Endothelial cell of umbilical vein (primary cell): Measurements from ENCODE around the gene KCNMA1. TPM values are rescaled to one million over a fixed set of nuclear protein-coding genes. Genes with fewer than 3 reads are reported as not detected.

Experiments
- BruUV-seq: library from RNA; stranded (reverse); fragments of 400-500 nt; replicated peaks from 2 replicates; lab custom pipeline; 2021; lab: Mats Ljungman, UMichigan
- CTCF ChIA-PET: fragments of 300-600, 350-600 bp; sonication (Branson Sonifier 250); formaldehyde crosslinking; loops from one replicate; lab custom pipeline; 2021; ENCODE audit warnings: antibody characterized with exemption, inconsistent platforms; lab: Charles Lee
- POLR2A ChIA-PET: fragments of 300-600, 350-600 bp; sonication (Branson Sonifier 250); formaldehyde crosslinking; loops from one replicate; lab custom pipeline; 2021; ENCODE audit warnings: antibody characterized with exemption, inconsistent platforms; lab: Charles Lee
- DNase-seq: peaks from one replicate; pipeline ENCODE4 v3.0.0-alpha.2; 2011; ENCODE audit warnings: low read depth, low spot score
- FAIRE-seq: peaks from 2 replicates; lab custom pipeline; 2011; peaks lifted over from hg19 to GRCh38; lab: Jason Lieb, UNC
- H2AFZ ChIP-seq: 2 replicates; pipeline ENCODE4 v1.6.0; 2012; ENCODE audit warnings: low read depth, low read length, control low read depth, inconsistent platforms
- H3K27ac ChIP-seq: 2 replicates; pipeline ENCODE4 v1.5.1; 2011; ENCODE audit warnings: low read depth, mild to moderate bottlenecking, control low read depth, low read length, moderate library complexity; ENCODE audit not compliant: insufficient read depth
- H3K27me3 ChIP-seq, 2 experiments: 2 replicates each; pipeline versions ENCODE4 v1.6.0 to v1.6.1; 2011; ENCODE audit warnings: low read length in 2 of 2, mixed read lengths in 1 of 2; ENCODE audit not compliant: control insufficient read depth in 2 of 2, insufficient read depth in 2 of 2
- H3K36me3 ChIP-seq, 2 experiments: 2 replicates in 1 of 2; 3 replicates in 1 of 2; pipeline ENCODE4 v1.5.1; 2011; ENCODE audit warnings: low read length in 2 of 2, mild to moderate bottlenecking in 1 of 2, moderate library complexity in 1 of 2; ENCODE audit not compliant: control insufficient read depth in 2 of 2, insufficient read depth in 2 of 2; ENCODE audit errors: extremely low read depth in 1 of 2
- H3K4me1 ChIP-seq: 3 replicates; pipeline ENCODE4 v1.5.1; 2011; ENCODE audit warnings: mild to moderate bottlenecking, low read length; ENCODE audit not compliant: control insufficient read depth, insufficient read depth; ENCODE audit errors: extremely low read depth
- H3K4me2 ChIP-seq: 2 replicates; pipeline ENCODE4 v1.6.1; 2011; ENCODE audit warnings: low read length, control low read depth, mixed read lengths; ENCODE audit not compliant: insufficient read depth
- H3K4me3 ChIP-seq, 3 experiments: fragments of 200-600 bp in 1 of 3; sonication (generic), shearing (Covaris generic) in 1 of 3; replicated peaks in 1 of 3; 2 replicates each; pipeline ENCODE4 v1.5.1; 2011 to 2016; ENCODE audit warnings: control low read depth in 3 of 3, low read length in 3 of 3, mild to moderate bottlenecking in 2 of 3, inconsistent platforms in 1 of 3, low read depth in 1 of 3, moderate library complexity in 1 of 3; ENCODE audit not compliant: insufficient read depth in 1 of 3
- H3K79me2 ChIP-seq: 2 replicates; pipeline ENCODE4 v1.6.0; 2012; ENCODE audit warnings: low read length, inconsistent platforms; ENCODE audit not compliant: control insufficient read depth, insufficient read depth
- H3K9ac ChIP-seq: replicated peaks from 2 replicates; pipeline ENCODE3; 2011; ENCODE audit warnings: low read length, control low read depth; ENCODE audit not compliant: insufficient read depth; ENCODE audit errors: extremely low read depth
- H3K9me1 ChIP-seq: replicated peaks from 3 replicates; pipeline ENCODE4 v1.6.0; 2011; ENCODE audit warnings: mild to moderate bottlenecking, low read length; ENCODE audit not compliant: control insufficient read depth, insufficient read depth; ENCODE audit errors: extremely low read depth
- H3K9me3 ChIP-seq: replicated peaks from 2 replicates; pipeline ENCODE4 v1.5.1; 2012; ENCODE audit warnings: low read length, inconsistent platforms; ENCODE audit not compliant: control insufficient read depth, insufficient read depth
- H4K20me1 ChIP-seq: replicated peaks from 2 replicates; pipeline ENCODE3; 2011; ENCODE audit warnings: mild to moderate bottlenecking, low read length; ENCODE audit not compliant: control insufficient read depth, insufficient read depth; ENCODE audit errors: extremely low read depth
- EZH2 ChIP-seq: IDR thresholded peaks from 2 replicates; pipeline ENCODE4 v1.6.1; 2012; ENCODE audit warnings: borderline replicate concordance, low read depth, mild to moderate bottlenecking, moderate library complexity, low read length, inconsistent platforms; ENCODE audit not compliant: severe bottlenecking
- GATA2 ChIP-seq: IDR thresholded peaks from 2 replicates; pipeline ENCODE4 v1.7.0; 2011; ENCODE audit warnings: low read depth, mild to moderate bottlenecking, moderate library complexity, mixed read lengths, low read length; ENCODE audit not compliant: insufficient read length, insufficient read depth
- JUN ChIP-seq: IDR thresholded peaks from 2 replicates; pipeline ENCODE4 v1.6.1; 2011; ENCODE audit warnings: borderline replicate concordance, low read depth; ENCODE audit not compliant: insufficient read length, insufficient read depth
- MYC ChIP-seq: IDR thresholded peaks from one replicate; pipeline ENCODE4 v1.6.1; 2011; ENCODE audit warnings: mild to moderate bottlenecking, low read depth, low read length
- POLR2A ChIP-seq: IDR thresholded peaks from 2 replicates; pipeline ENCODE4 v1.6.1; 2012; ENCODE audit warnings: low read depth, mild to moderate bottlenecking, control low read depth, low read length
- POLR2AphosphoS5 ChIP-seq: IDR thresholded peaks from 2 replicates; pipeline ENCODE4 v1.6.1; 2012; ENCODE audit warnings: low read depth, mild to moderate bottlenecking, control low read depth, low read length, moderate library complexity; ENCODE audit not compliant: insufficient read depth
- dilution Hi-C: fragments of 300-500 bp; cut with MboI; formaldehyde crosslinking; loops from one replicate; pipeline ENCODE4 v1.15.0; 2019; ENCODE audit warnings: low sequenced_read_pairs; ENCODE audit not compliant: extremely low pct_ligation_motif_present
- intact Hi-C: fragments of 100-400 bp; cut with micrococcal nuclease; formaldehyde crosslinking; loops from one replicate; pipeline ENCODE4 v1.10.0; 2022
- polyA plus RNA-seq, 4 experiments: library from polyadenylated mRNA; depleted of rRNA in 3 of 4; stranded (reverse) in 3 of 4; unstranded in 1 of 4; fragments of >200 nt; gene quantifications; 2 replicates each; pipeline versions ENCODE4 v1.2.1 to v1.2.3, GENCODE V29; 2011 to 2012; ENCODE audit warnings: missing spikeins in 1 of 4
- total RNA-seq: library from RNA; stranded (reverse); gene quantifications from 2 replicates; pipeline ENCODE4 v1.2.3, GENCODE V29; 2021
- TF ChIP-seq, protein P1 (sequence below), 2 donors: IDR thresholded peaks; 1 replicate in 1 of 2; 2 replicates in 1 of 2; pipeline ENCODE4 v1.5.1; 2011; ENCODE audit warnings: low read length in 2 of 2, mild to moderate bottlenecking in 2 of 2, moderate library complexity in 2 of 2, control low read depth in 1 of 2, inconsistent platforms in 1 of 2, low read depth in 1 of 2; ENCODE audit not compliant: insufficient read depth in 1 of 2; ENCODE audit errors: extremely low read depth in 1 of 2
- TF ChIP-seq, protein P2 (sequence below): IDR thresholded peaks from 2 replicates; pipeline ENCODE4 v1.6.1; 2011; ENCODE audit not compliant: insufficient read depth, insufficient read length

KCNMA1 gene
- total and polyA plus RNA-seq, 2 donors (not counting 3 experiments of a cell fraction or from before 2014, with no cell fraction given), result 0.10 to 0.82 TPM

DNA sequence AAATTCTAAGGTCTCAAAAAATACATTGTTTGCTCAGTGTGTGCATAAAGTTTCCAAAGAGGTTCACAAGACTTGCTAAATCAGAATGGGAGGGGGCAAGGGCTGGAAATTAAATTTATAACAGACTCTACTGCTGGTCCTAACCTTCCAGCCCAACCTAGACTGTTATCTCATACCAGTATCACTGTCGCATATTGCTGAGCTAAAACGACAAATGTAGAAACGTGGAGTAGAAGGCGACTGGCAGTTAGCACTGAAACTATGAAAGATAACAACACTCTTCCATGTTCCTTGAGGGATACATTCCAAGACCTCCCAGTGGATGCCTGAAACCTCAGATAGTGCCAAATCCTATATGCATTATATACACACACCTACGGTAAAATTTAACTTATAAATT, 514.3 kb downstream of the KCNMA1 start:
- H3K36me3 ChIP-seq, result no peaks in the 10 kb centered on the region
- POLR2A ChIA-PET, result no interaction called here
- no peaks in the 10 kb centered on the region for H3K9me1 ChIP-seq
- H3K79me2 ChIP-seq, result no peaks in the 10 kb centered on the region
- no peak overlapping the region for H3K27ac ChIP-seq
- H3K9ac ChIP-seq, result no peak overlapping the region
- TF ChIP-seq JUN (no peak), EZH2 (no peak), POLR2A (no peak)
- dilution Hi-C loops (no loop called here), intact Hi-C loops (no loop called here)
- H3K4me3 ChIP-seq, result no peak overlapping the region
- no peak overlapping the region for H3K4me2 ChIP-seq
- no peaks in the 10 kb centered on the region for H3K9me3 ChIP-seq
- no peaks in the 10 kb centered on the region for H3K27me3 ChIP-seq
- FAIRE-seq (no peak), DNase-seq (no peak)
- CTCF ChIA-PET, result no interaction called here
- H3K4me1 ChIP-seq, result no peaks in the 10 kb centered on the region
- H2AFZ ChIP-seq, result no peak overlapping the region
- H4K20me1 ChIP-seq, result no peaks in the 10 kb centered on the region
- BruUV-seq, result no TSS peak

DNA sequence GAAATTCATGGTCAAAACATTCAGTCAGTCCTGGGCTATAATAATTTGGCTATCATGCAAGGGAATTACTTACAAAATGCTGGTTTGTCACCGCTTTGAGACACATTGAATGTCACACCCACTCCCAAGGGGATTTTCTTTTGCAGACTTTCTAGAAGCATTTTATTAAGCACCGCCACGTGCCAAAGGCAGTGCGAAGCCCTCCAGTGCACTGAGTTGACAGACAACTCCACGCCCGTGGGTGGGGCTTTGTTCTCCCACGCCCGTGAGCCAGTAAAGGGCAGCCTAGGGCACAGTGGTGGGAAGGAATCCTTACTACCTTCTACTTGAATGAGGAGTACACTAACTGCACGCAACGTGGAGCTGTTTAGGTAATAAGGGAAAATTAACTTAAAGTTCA, 515.8 kb downstream of the KCNMA1 start:
- Histone ChIP-seq H3K27ac (no peak overlapping the region), H3K9ac (no peak overlapping the region), H3K4me2 (no peak overlapping the region), H3K36me3 (no peaks in the 10 kb centered on the region), H3K4me1 (no peaks in the 10 kb centered on the region), H3K9me1 (no peaks in the 10 kb centered on the region), H3K79me2 (no peaks in the 10 kb centered on the region), H4K20me1 (no peaks in the 10 kb centered on the region), H3K9me3 (no peaks in the 10 kb centered on the region), H3K4me3 (no peak overlapping the region), H3K27me3 (no peaks in the 10 kb centered on the region), H2AFZ (no peak overlapping the region)
- TF ChIP-seq, protein P1, sequence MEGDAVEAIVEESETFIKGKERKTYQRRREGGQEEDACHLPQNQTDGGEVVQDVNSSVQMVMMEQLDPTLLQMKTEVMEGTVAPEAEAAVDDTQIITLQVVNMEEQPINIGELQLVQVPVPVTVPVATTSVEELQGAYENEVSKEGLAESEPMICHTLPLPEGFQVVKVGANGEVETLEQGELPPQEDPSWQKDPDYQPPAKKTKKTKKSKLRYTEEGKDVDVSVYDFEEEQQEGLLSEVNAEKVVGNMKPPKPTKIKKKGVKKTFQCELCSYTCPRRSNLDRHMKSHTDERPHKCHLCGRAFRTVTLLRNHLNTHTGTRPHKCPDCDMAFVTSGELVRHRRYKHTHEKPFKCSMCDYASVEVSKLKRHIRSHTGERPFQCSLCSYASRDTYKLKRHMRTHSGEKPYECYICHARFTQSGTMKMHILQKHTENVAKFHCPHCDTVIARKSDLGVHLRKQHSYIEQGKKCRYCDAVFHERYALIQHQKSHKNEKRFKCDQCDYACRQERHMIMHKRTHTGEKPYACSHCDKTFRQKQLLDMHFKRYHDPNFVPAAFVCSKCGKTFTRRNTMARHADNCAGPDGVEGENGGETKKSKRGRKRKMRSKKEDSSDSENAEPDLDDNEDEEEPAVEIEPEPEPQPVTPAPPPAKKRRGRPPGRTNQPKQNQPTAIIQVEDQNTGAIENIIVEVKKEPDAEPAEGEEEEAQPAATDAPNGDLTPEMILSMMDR (IDR thresholded peaks at IDR 0.05; ENCODE audit: extremely low read depth in 1 of 2, insufficient read depth in 1 of 2, low read depth in 1 of 2, low read length in 2 of 2), result no peak
- TF ChIP-seq POLR2A, result no peak
- TF ChIP-seq GATA2, result no peak
- TF ChIP-seq, protein P2, sequence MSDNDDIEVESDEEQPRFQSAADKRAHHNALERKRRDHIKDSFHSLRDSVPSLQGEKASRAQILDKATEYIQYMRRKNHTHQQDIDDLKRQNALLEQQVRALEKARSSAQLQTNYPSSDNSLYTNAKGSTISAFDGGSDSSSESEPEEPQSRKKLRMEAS, result no peak
- no peak for TF ChIP-seq POLR2AphosphoS5
- TF ChIP-seq EZH2, result no peak
- TF ChIP-seq MYC, result no peak
- dilution Hi-C loops, result no loop called here
- ChIA-PET POLR2A (no interaction called here), CTCF (no interaction called here)
- FAIRE-seq (no peak), DNase-seq (no peak)
- intact Hi-C loops, result no loop called here
- BruUV-seq, result no TSS peak
